ENCODE results near the gene RIPK1.

The RIPK1 gene

DNA sequence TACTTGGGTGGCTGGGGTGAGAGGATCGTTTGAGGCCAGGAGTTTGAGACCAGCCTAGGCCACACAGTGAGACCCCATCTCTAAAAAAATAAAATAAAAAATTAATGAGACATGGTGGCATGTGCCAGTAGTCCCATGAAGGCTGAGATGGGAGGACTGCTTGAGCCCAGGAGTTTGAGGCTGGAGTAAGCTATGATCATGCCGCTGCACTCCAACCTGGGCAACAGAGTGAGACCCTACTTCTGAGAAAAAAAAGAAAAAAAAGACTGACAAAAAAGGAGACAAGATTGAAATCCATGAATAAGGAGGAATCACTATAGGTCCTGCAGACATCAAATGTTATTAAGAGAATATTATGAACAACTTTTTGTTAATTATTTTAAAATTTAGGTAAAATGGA lies 26.5 kb downstream of the RIPK1 start:
- TF ChIP-seq, protein P1, sequence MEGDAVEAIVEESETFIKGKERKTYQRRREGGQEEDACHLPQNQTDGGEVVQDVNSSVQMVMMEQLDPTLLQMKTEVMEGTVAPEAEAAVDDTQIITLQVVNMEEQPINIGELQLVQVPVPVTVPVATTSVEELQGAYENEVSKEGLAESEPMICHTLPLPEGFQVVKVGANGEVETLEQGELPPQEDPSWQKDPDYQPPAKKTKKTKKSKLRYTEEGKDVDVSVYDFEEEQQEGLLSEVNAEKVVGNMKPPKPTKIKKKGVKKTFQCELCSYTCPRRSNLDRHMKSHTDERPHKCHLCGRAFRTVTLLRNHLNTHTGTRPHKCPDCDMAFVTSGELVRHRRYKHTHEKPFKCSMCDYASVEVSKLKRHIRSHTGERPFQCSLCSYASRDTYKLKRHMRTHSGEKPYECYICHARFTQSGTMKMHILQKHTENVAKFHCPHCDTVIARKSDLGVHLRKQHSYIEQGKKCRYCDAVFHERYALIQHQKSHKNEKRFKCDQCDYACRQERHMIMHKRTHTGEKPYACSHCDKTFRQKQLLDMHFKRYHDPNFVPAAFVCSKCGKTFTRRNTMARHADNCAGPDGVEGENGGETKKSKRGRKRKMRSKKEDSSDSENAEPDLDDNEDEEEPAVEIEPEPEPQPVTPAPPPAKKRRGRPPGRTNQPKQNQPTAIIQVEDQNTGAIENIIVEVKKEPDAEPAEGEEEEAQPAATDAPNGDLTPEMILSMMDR (IDR thresholded peaks at IDR 0.05; ENCODE audit: extremely low read depth, missing control alignments), result no peak
- no peak for DNase-seq (ENCODE audit: low spot score)

DNA sequence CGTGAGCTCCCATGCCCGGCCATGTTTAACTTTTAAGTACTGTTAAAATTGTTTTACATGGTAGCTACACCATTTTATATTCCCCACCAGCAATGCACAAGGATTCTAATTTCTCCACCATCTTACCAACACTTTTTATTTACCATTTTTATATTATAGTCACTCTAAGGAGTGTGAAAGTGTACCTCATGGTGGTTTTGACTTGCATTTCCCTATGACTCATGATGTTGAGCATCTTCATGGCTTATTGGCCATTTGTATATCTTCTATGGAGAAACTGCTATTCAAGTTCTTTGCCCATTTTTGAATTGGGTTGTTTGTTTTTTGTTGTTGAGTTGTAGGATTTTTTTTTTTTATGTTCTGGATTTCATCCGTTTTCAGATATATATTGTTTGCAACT lies 34.6 kb downstream of the RIPK1 start:
- no peak for DNase-seq (ENCODE audit: low spot score)
- TF ChIP-seq, protein P1 (IDR thresholded peaks at IDR 0.05; ENCODE audit: extremely low read depth, missing control alignments), result no peak

DNA sequence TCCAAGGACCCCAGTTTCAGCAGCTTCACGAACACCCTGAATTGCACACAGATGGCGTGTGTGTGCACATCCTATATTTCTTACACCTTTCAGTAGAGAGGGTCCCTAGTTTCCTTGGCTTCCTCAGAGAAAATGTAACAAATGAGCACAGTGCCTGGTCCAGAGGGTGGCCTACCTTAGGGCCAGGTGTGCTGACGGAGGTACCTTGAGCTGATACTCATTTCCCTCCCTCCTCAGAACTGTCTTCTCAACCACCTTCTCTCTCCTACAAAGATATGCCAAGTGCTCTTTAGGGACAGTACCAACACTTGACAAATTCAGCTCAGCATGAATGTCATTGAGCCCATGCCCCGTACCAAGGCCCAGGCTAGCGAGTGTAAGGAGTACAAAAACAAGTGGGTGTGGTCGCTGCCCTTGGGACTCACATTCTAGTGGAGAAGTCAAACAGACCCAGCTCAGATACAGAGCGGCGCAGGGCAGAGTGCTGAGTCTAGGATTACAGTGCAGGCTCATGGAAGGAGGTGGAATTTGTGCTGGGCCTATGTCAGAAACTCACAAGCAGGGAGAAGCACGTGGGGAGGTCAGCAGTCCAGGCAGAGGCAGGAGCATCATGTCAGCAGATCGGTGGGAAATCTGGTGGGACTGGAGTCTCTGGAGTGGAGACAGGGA lies 40.6 kb downstream of the RIPK1 start:
- TF ChIP-seq, protein P1 (IDR thresholded peaks at IDR 0.05; ENCODE audit: extremely low read depth, missing control alignments), result no peak
- DNase-seq (ENCODE audit: low spot score), result no peak

DNA sequence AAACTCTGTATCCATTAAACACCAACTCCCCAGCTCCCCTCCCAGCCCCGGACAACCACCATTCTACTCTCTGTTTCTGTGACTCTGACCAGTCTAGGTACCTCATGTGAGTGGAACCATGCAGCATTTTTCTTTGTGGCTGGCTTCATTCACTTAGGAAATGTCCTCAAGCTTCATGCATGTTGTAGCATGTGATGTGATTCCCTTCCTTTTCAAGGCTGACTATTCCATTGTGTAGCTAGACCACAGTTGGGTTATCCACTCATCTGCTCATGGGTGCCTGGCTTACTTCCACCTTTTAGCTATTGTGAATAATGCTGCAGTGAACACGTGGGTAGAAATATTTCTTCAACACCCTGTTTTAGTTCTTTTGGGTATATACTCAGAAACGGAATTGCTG lies 41.5 kb downstream of the RIPK1 start:
- TF ChIP-seq, protein P1 (IDR thresholded peaks at IDR 0.05; ENCODE audit: extremely low read depth, missing control alignments), result no peak

DNA sequence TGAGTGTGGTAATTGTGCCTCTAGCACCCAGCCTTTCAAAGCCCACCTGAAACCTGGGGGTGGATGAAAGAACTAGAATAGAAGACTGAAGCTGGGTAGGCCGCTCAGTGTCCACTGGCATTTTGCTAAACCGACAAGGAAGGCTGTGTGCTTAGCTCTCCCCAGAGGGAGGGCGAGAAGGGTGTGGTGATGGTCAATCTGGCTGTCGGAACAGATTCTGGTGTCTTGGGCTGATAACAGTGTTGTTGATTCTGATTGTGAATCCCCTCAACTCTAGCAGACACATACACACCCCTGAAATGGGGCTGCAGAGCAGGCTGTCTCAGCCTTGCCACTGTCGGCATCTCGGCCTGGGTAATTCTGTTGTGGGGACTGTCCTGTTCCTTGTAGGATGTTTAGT lies 46.1 kb downstream of the RIPK1 start:
- DNase-seq (ENCODE audit: low spot score), result no peak
- TF ChIP-seq, protein P1 (IDR thresholded peaks at IDR 0.05; ENCODE audit: extremely low read depth, missing control alignments), result no peak

More for the DNA sequence above, 41.5 kb downstream of the RIPK1 start:
- DNase-seq (ENCODE audit: low spot score), result no peak

DNA sequence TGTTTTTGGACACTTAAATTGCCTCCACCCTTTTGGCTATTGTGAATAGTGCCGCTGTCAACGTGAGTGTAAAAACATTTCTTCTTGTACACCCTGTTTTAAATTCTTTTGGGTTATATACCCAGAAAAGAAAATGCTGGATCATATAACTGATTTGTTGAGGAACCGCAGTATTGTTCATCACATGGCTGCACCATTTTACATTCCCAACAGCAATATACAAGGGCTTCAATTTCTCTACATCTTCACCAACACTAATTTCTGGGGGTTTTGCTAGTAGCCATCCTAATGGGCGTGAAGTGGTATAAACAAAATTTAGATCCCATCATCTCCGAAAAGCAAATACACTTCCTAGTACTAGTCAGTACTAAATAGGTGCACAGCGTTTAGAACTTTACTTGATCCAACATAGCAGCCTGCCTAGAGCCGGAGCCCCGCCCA lies 49.6 kb downstream of the RIPK1 start:
- TF ChIP-seq, protein P1 (IDR thresholded peaks at IDR 0.05; ENCODE audit: extremely low read depth, missing control alignments), result no peak
- no peak for DNase-seq (ENCODE audit: low spot score)

DNA sequence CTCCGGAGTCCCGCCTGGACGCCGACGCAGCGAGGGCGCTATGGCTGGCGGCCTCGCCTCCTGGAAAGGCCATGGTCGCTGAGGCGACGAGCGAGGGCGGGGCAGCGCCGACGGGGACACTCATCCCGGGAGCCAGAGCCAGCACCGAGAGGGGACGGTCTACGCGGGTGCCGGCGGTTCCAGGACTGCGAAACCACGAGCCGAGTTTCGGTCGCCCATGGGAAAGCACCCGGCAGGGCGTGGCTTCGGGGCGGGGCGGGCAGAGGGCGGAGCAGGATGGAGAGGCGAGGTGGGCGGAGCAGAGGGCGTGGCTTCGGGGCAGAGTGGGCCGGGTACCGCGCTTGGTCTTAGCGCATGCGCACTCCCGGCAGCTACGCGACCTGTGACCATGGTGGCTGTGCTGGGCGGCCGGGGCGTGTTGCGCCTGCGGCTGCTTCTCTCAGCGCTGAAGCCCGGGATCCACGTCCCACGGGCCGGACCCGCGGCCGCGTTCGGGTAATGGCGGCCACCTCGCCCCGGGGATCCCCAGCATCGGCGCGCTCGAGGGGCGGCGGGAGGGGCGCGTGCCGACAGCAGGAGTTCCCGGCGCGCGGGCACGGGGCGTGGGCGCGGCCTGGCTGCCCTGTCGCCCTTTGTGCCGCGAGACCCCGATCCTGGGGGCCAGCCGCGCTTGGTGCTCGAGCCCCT lies 50.2 kb downstream of the RIPK1 start, which contains the start of gene BPHL:
TSS of gene BPHL (plus strand) at position 359 of the 687 bp plus-strand sequence. CDS start at position 389, 30 bp downstream.
- TF ChIP-seq, protein P1 (IDR thresholded peaks at IDR 0.05; ENCODE audit: extremely low read depth, missing control alignments), result no peak
- DNase-seq (ENCODE audit: low spot score), result peak; percentile 100
